ENCODE results near the gene TMEM39A.

GRCh38 chr3:119400466-119400865, 62.9 kb downstream of the TMEM39A start:
- TF ChIP-seq POLR2AphosphoS5 (IDR thresholded peaks at IDR 0.05) (no peak), CTCF (IDR thresholded peaks at IDR 0.05) (no peak), POLR2A (IDR thresholded peaks at IDR 0.05) (no peak)

Data from breast epithelium (tissue), 3 donors.